OCI-LY3 (cell line): ENCODE measurements around the gene OGDH.

Experiments used
- CTCF ChIP-seq: fragments of 200-600, 300-600 bp; sonication (generic); IDR thresholded peaks from 2 replicates; pipeline ENCODE4 v1.5.1; 2014; ENCODE audit warnings: antibody characterized with exemption, low read length, low read depth
- EZH2phosphoT487 ChIP-seq: fragments of 200-600 bp; shearing (Covaris generic); IDR thresholded peaks from 2 replicates; pipeline ENCODE4 v1.6.1; 2018; ENCODE audit warnings: antibody characterized with exemption, mixed run types, low read depth

GRCh38 chr7:44595934-44596635 lies 10.3 kb upstream of the OGDH start:
- no peak for TF ChIP-seq CTCF
- TF ChIP-seq EZH2phosphoT487, result no peak
